GM18909 (cell line): Measurements from ENCODE around the gene TBPL2.
"Not testable (repeated sequence)": the region's sequence is repeated elsewhere in the genome, so short reads cannot be mapped to it uniquely, and the experiment has no call there.

Experiments
- ATAC-seq: cut with Tn5 transposase; IDR thresholded peaks from one replicate; pipeline ENCODE4 v1.9.1; 2021; ENCODE audit warnings: mild to moderate bottlenecking; ENCODE audit not compliant: unreplicated experiment, poor library complexity

The TBPL2 gene

GRCh38 chr14:55411426-55412389 lies 28.7 kb downstream of the TBPL2 start, which contains the start of gene ATG14:
Gene ATG14, minus strand, starts transcription at chr14:55411830. Its CDS starts 8 bp downstream, at chr14:55411822.
- ATAC-seq, result peak; percentile 96

GRCh38 chr14:55410876-55411275 lies 29.5 kb downstream of the TBPL2 start:
- no peak for ATAC-seq

GRCh38 chr14:55404173-55404854 lies 36.1 kb downstream of the TBPL2 start:
- no peak for ATAC-seq

- no peak for ATAC-seq
Observed at GRCh38 chr14:55401751-55402150, 38.7 kb downstream of the TBPL2 start.

GRCh38 chr14:55399852-55400251 lies 40.6 kb downstream of the TBPL2 start:
- ATAC-seq, result no peak

GRCh38 chr14:55399183-55399582 lies 41.2 kb downstream of the TBPL2 start:
- ATAC-seq, result no peak

- ATAC-seq, result no peak
Observed at GRCh38 chr14:55398679-55399078, 41.7 kb downstream of the TBPL2 start.

- ATAC-seq, result no peak
Observed at GRCh38 chr14:55389330-55389729, 51.1 kb downstream of the TBPL2 start.

- ATAC-seq, result no peak
Observed at GRCh38 chr14:55388160-55388559, 52.3 kb downstream of the TBPL2 start.

GRCh38 chr14:55387121-55387520 lies 53.3 kb downstream of the TBPL2 start:
- no peak for ATAC-seq

GRCh38 chr14:55386037-55386808 lies 54.2 kb downstream of the TBPL2 start:
- ATAC-seq, result no peak

GRCh38 chr14:55384536-55384935 lies 55.9 kb downstream of the TBPL2 start:
- ATAC-seq, result no peak

GRCh38 chr14:55383541-55384140 lies 56.8 kb downstream of the TBPL2 start:
- no peak for ATAC-seq

GRCh38 chr14:55383056-55383466 lies 57.4 kb downstream of the TBPL2 start:
- not testable (repeated sequence) for ATAC-seq

GRCh38 chr14:55382483-55382882 lies 57.9 kb downstream of the TBPL2 start:
- no peak for ATAC-seq

GRCh38 chr14:55381561-55381960 lies 58.9 kb downstream of the TBPL2 start:
- ATAC-seq, result no peak

- ATAC-seq, result no peak
Observed at GRCh38 chr14:55381040-55381439, 59.4 kb downstream of the TBPL2 start.

- ATAC-seq, result no peak
Observed at GRCh38 chr14:55377236-55377635, 63.2 kb downstream of the TBPL2 start.

GRCh38 chr14:55374771-55375170 lies 65.6 kb downstream of the TBPL2 start:
- no peak for ATAC-seq
